GM21576 (cell line): ENCODE results near the gene KIF16B.
A peak's percentile ranks its signal among the peaks of the same experiment; 100 is the strongest.

Experiments used
- ATAC-seq: cut with Tn5 transposase; IDR thresholded peaks from one replicate; pipeline ENCODE4 v1.9.1; 2021; ENCODE audit warnings: mild to moderate bottlenecking, moderate library complexity; ENCODE audit not compliant: unreplicated experiment

KIF16B gene

DNA sequence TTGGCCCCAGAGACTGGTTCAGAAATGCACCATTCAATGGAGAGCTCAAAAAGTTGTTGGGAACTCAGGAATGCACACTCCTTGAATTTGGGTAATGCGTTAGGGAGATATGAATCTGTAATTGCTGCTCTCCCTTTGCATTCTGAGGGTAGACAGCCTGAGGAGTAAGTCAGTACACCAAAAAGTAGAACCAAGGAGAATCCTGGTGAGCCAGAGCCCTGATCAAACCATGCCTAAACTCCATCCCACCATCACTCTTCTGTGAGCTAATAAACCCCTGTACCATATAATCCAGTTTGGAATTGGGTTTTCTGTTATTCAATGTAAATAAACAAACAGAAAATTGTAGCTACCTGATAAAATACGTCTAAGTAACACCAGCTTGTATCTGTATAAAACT is 90.2 kb downstream of the KIF16B start:
- no peak for ATAC-seq

DNA sequence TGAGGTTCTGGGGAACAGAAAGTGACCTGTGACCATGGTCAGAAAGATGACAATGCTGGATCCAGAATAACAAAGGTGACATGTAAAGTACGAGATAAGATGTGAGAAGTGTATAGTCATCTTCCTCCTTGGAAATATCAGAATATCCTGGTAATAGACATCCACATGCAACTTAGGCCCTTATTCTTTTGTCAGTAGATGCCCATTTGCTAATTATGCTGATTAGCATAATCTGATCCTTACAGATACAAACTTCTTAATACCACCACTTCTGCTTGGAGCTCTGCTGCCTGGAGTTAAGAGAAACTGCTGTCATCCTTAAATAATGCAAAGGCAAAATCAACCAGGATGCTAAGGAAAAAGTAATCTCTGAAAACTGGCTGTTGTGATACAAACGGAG is 91.3 kb downstream of the KIF16B start:
- ATAC-seq: no peak

DNA sequence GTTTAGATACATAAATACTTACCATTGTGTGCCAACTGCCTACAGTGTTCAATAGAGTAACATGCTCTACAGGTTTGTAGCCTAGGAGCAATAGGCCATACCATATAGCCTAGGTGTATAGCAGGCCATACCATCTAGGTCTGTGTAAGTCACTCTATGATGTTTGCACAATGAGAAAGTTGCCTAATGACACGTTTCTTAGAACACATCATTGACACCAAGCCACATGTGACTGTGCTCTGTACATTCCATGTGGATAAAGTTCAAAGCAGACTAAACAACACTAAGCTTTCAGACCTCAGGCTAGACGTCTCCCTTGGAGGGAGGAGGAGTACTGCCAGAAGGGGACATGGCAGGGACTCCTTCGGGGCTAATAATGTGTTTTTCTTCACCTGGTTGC is 93.6 kb downstream of the KIF16B start:
- no peak for ATAC-seq

DNA sequence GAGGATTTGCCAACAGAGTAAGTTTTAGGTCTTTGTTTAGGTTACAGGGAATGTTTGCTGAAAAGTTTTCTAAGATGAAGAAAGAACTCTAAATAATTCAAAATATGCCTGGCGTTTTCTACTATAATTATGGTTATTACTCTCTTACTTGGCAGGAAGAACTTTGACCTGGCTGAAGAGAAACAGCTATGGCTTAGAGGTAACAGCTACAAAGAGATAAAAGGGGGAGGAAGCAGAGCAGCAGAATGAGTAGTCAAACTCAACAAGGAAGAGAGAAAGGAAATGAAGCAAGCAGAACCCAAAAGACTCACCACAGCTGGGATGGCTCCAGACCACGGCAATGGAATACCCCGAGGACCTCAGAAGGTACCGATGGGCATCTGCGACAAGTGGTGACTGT is 95.6 kb downstream of the KIF16B start:
- no peak for ATAC-seq

DNA sequence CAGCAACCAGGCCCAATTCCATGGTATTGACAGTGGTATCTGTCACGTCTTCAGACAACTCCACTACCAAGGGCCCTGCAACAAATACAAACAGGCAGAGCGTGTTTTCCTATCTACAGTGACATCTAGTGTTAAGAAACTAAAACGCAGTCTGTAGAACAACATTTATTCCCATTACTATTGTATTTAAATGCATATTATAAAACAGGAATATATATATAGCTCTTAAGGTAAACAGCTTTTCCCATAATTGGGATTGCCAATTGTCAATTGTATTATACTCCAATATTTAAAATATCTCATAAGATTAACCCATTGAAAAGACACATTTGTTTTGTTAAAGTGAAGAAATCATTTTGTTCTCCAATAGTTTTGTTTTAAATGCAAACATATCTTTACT is 97.2 kb downstream of the KIF16B start:
- peak; percentile 67 for ATAC-seq

DNA sequence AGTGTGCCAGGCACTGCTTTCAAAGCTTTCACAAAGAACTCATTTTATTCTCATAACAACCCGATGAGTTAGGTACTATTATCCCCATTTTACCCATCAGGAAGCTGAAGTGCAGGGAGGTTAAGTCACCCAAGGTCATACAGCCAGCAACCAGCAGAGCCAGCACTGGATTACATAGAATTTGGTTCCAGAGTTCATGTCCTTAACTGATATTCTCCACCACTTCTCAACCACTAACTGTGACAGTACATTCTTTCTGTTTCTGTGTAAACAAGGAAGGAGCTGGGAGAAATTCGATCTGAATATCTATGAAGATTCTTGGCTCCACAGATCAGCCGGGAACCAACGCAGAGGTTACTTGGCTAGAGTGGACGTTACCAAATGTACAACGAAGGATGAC is 98.0 kb downstream of the KIF16B start:
- ATAC-seq: no peak

DNA sequence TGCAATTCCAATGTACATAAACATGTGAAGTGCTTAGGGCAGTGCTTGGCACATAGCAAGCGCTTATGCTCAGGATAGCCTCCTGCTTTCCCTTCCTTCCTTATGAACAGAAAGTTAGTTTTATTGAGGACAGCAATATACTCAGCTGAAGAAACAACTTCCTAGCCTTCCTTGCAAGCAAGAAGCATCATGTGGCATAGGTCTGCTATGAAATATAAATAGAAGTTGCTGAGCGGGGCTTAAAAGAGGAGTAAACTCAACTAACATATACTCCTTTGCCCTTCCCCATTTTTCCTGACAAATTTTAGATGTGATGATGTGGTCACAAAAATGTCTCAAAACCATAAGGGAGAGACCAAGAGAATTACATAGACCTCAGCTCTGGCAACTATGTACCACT is 98.9 kb downstream of the KIF16B start:
- ATAC-seq: no peak

DNA sequence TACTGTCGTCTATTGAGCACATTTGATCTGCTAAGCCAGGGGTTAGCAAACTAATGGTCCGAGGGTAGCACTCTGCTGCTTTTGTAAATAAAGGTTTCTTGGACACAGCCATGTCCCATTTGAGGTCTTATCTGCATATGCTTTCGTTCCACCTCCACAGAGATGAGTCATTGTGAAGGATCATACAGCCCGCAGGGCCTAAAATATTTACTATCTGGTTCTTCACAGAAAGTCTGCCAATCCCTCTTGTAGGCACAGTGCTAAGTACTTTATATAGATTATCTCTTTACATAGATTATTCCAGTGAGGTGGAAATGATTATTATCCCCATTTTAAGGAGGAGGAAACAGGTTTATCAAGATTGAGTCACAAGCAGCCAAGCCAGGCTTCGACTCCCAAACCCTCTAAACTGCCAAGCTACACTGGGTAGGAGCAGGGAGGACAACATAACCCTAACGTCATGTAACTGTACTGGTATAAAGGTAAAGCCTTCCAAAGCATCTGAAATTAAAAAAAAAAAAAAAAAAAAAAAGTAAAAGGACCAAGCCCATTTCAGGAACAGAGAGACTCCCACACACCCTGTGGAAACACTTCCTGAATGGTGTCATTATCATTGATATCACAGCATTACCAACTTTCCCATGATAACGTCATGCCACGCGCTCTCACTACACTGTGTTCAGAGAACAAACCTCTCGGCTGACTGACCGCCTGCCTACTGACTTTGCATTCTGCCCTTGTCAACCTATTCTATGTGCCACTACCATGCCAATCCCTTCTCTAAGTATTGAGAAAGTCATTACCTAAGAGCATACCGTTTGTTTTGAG is 101.0 kb downstream of the KIF16B start:
- no peak for ATAC-seq

DNA sequence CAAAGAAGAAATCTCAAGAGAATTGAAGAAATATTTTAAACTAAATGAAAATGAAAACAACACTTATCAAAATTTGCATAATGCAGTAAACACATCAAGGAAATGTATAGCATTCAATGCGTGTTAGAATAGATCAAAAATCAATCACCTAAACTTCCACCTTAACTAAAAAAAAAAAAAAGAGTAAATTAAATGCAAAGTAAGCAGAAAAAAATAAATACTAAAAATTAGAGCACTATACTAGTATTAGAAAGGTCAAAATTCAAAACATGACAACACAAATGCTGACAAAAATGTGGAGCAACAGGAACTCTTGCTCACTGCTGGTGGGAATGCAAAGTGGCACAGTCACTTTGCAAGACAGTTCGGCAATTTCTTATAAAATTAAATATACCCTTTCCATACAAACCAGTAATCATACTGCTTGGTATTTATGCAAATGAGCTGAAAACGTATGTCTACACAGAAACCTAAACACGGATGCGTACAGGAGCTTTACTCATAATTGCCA is 103.8 kb downstream of the KIF16B start:
- no peak for ATAC-seq

DNA sequence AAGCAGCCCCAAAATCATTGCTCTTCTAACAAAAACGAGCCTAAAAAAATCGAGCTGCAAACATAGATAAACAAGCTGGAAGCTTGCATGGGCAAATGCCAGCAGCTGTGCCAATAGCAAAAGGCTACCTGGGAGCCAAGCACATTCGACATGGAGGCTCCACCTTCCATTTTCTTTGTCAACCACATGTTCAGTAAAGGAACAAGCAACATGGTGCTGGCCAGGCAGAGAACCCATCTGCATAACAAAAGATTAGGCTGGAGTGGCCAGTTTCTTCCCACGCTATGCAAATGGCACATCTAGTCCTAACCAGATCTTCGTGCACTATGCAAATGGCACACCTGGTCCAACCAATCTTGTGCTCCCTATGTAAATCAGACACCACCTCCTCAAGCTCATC is 110.5 kb downstream of the KIF16B start:
- no peak for ATAC-seq

DNA sequence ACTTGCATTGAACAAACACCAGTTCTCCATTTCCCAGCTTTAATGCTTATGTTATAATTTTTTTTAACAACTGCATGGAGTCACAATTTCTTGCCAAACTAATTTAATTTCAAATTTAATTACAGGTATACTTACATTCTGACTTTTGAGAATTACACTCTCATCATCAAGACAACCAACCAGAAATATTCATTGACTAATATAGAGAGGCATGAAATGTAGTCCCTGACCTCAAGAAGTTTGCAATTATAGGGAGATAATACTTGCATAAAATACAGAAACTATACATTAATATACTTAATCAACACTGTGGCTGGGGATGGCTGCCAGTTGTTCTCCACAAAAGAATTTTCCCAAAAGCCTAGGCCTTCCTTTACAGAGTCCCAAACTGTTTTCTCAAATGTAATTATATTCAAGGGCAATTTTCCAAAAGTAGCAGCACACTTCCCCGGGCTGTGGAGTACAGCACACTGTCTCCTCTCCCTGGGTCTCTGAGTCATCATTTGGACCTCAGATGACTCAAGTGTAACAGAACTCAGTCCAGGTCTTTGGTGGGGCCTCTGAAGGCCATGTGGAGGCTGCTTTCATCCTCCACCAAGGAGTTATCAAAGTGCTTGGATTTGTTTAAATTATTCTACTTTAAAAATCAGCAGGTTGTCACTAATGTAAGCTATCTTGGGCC is 114.1 kb downstream of the KIF16B start:
- no peak for ATAC-seq

DNA sequence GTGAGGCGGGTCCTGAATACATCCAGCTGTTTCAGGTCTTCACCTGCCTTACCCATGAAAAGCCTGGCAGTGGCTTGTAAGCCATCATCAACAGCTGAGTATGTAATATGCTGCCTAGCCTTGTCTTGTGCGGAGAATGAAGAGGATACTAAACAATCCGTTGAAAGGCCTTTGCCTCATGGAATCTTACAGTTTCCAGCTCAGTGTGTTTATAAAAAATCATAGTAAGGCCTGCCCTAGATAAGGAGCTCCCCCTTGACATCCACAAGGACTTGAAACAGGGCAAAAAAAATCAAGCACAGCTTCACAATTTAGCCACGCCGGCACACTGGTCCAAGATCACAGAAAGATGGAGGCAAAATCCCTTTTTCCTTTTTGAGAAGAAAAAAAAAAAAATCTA is 115.7 kb downstream of the KIF16B start:
- no peak for ATAC-seq

DNA sequence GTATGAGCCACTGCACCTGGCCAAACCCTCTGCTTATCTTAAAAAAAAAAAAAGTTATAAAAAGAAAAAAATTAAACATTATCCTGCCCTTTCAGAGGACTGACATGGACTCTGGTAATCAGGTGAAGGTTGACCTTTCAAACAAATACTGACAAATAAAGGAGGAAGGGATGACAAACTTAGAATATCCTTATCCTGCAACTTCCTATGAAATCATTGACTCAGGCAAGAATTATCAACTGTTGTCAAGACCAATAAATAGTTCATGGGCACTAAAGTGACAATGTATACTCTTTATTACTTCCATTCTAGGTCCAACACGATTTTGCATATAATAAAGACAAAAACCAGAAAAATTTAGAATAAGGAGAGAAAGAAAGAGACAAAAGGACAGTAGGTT is 117.9 kb downstream of the KIF16B start:
- ATAC-seq: no peak

DNA sequence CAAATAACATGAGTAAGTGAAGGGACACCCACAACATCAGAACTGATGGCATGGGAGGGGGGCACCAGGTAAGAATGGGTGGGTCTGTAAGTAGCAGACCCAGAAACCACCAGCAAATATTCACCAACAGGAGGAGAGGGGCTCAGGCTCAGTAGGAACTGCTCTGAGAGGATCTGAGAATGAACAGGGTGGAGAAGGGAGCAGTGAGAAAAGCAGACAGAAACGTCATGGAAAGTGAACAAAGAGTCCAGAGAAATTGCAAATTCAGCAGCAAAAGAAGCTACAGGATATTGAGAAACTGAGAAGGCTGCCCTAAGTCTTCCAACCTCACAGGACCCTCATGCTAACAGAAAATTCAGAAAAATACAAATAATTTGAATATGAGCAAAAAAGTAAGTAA is 121.3 kb downstream of the KIF16B start:
- no peak for ATAC-seq

DNA sequence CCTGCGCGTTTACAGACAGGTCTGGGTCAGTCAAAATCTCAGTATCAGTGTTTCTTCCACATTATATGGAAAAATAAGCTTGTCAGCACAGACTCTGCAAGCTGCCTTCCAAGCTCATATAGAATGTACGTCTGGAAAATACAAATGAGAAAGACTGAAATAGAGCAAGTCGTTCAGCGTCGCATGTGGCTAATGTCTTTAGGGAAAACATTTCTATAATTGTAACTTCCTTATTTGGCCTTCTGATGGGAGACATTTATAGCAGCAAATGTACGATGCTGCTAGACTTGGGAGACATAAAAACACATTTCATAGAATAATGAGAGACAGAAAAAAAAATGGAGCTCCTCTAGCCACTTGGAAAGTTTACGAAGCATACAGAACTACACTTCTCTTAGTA is 122.2 kb downstream of the KIF16B start:
- no peak for ATAC-seq

DNA sequence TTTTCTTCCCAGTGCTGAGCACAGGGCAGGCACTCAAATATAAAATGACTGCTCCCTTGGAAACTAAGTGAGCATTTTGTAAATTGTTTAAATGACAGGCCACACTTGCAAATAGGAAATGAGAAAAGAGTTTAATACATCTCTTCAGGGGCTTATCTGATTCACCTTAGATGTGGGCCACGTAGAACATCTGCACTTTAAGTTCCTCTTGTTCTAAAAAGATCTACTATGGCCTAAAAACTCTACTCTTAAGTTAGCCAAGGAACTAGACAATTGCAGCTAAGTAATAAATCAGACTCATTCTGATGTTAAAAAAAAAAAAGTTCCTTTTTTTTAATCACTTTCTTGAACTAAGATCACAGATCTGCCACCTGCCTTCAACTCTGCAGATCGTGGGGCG is 126.3 kb downstream of the KIF16B start:
- no peak for ATAC-seq

DNA sequence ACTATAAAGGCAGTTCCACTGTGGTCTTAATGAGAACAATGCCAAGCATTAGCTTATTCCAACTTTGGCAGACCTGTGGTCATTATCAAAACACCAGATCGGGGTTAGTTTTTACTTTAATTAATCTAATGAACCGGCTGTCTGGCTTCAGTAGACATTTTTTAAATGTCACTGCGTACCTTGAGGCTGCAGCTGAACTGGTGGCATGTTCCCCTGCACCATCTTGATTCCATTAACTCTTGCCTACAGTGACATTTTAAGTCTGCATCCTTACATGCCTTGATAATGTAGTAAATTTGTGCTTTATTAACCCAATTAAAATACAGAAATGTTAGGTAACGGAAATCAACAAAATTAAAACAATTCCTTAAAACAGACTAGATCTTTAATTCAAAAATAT is 127.0 kb downstream of the KIF16B start:
- no peak for ATAC-seq

DNA sequence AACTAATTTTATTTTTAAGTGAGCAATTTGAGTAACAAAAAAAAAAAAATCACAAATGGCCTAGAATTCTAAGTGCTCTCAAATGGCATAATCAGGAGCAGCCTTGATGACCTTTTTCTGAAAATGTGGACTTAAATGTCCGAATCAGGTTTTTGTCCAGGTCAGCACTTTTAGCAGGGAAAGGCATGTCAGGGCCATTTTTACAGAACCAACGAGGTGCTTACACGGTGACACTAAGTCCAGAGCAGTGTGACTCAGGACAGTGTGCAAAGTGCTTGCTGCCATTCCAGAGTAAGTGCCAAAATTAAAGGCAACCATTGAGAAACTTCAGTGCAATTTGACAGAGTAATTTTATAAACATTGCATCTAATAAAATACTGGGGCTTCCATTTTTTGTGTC is 127.8 kb downstream of the KIF16B start:
- no peak for ATAC-seq

DNA sequence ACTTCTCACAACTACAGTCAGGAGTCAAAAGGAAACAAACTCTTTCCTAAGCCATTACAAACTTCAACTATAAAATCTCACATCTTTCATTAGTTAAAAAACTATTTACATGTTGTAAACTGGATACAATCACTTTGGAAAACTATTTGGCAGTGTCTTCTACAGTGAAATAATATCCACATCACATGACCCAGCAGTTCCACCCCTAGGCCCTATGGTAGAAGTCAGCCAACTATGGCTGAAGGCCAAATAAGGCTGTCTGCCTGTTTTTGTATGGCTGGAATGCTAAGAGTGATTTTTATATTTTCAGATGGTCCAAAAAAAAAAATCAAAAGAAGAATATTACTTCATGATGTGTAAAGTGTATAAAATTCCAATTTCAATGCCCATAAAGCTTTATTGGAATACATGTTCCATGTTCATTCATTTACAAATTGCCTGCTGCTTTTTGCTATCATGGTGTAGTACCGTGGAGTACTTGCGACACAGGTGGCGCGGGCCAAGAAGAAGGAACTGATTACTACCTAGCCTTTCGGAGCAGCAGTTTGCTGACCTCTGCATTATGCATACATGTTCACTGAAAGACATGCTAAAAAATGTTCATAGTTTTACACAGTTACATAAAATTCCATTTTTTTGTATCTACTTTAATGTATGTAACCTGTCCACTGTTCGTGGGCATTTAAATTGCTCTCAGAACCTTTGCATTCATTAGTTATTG is 129.0 kb downstream of the KIF16B start:
- ATAC-seq: no peak

DNA sequence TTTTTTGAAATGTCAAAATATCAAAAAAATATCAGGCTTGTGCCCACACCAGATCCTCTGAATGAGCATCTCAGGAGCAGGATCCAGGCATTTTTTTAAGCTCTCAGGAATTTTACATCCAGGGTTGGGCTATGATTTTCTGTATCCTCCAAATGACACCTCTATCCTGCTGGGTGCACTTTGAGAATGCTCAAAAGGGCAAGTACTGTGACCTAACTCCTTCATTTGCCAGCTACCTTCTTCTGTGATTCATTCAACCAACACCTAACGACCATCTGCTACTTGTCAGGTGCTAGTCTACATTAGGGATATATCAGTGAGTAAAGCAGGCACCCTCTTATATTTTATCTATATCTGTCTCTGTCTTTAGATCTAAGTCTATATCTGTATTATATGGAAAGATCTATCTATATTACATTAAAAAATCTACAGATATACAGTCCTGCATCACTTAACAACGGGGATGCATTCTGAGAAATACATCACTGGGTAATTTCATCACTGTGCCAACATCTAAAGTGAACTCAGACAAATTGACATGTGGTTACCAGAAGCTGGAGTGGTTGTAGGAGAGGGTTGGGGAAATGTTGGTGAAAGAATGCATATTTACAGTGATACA is 131.6 kb downstream of the KIF16B start:
- no peak for ATAC-seq

DNA sequence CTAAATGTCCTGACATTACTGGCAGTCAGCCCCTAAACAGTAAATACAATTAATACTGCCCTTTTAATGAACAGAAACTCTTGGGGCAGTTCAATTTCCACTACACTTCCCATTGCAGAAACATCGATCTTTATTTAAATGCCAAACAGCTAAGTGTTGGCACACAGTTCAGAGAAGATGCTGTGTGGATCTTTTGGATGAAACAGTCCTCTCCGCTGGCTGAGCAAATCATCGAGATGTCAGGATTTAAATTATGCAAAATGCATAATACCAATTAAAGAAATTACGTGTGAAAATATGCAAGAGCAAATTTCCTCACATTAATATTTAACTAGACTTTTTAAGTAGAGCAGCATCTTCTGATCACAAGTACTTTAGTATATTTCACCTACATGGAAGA is 132.6 kb downstream of the KIF16B start:
- ATAC-seq: no peak
